ENCODE results near the gene NACC2.

The NACC2 gene

GRCh38 chr9:135978642-135979546, 116.2 kb downstream of the NACC2 start:
- peaks cover 0 to 10% (median 8%) of the 10 kb centered on the region in 4 donors for H3K4me1 ChIP-seq
- H3K36me3 ChIP-seq: no peaks in the 10 kb centered on the region
- no peak overlapping the region for H3K27ac ChIP-seq
- no peaks in the 10 kb centered on the region for H3K9me3 ChIP-seq
- no peak overlapping the region for H3K4me3 ChIP-seq
- DNase-seq: no peak
- intact Hi-C loops (cut with DNase I; ENCODE audit: low total_unique reads): no loop called here
- TF ChIP-seq, protein P1, sequence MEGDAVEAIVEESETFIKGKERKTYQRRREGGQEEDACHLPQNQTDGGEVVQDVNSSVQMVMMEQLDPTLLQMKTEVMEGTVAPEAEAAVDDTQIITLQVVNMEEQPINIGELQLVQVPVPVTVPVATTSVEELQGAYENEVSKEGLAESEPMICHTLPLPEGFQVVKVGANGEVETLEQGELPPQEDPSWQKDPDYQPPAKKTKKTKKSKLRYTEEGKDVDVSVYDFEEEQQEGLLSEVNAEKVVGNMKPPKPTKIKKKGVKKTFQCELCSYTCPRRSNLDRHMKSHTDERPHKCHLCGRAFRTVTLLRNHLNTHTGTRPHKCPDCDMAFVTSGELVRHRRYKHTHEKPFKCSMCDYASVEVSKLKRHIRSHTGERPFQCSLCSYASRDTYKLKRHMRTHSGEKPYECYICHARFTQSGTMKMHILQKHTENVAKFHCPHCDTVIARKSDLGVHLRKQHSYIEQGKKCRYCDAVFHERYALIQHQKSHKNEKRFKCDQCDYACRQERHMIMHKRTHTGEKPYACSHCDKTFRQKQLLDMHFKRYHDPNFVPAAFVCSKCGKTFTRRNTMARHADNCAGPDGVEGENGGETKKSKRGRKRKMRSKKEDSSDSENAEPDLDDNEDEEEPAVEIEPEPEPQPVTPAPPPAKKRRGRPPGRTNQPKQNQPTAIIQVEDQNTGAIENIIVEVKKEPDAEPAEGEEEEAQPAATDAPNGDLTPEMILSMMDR (IDR thresholded peaks at IDR 0.05): no peak
- H3K27me3 ChIP-seq: peaks cover 0 to 77% of the 10 kb centered on the region in 2 donors

- DNase-seq: no peak
- no peaks in the 10 kb centered on the region for H3K9me3 ChIP-seq
- intact Hi-C loops (cut with DNase I; ENCODE audit: low total_unique reads): no loop called here
- peaks cover 0 to 71% of the 10 kb centered on the region in 2 donors for H3K27me3 ChIP-seq
- H3K27ac ChIP-seq: no peak overlapping the region
- TF ChIP-seq, protein P1 (IDR thresholded peaks at IDR 0.05): no peak
- H3K4me1 ChIP-seq: peaks cover 0 to 10% (median 8%) of the 10 kb centered on the region in 4 donors
- no peak overlapping the region for H3K4me3 ChIP-seq
- H3K36me3 ChIP-seq: no peaks in the 10 kb centered on the region
Observed at GRCh38 chr9:135976944-135977343, 118.1 kb downstream of the NACC2 start.

GRCh38 chr9:135976531-135976930, 118.6 kb downstream of the NACC2 start:
- no peak for DNase-seq
- no peaks in the 10 kb centered on the region for H3K36me3 ChIP-seq
- H3K27ac ChIP-seq: no peak overlapping the region
- TF ChIP-seq, protein P1 (IDR thresholded peaks at IDR 0.05): no peak
- no peak overlapping the region for H3K4me3 ChIP-seq
- intact Hi-C loops (cut with DNase I; ENCODE audit: low total_unique reads): no loop called here
- peaks cover 0 to 75% of the 10 kb centered on the region in 2 donors for H3K27me3 ChIP-seq
- no peaks in the 10 kb centered on the region for H3K9me3 ChIP-seq
- peaks cover 0 to 10% (median 8%) of the 10 kb centered on the region in 4 donors for H3K4me1 ChIP-seq

- TF ChIP-seq, protein P1 (IDR thresholded peaks at IDR 0.05): no peak
- no peak overlapping the region for H3K4me3 ChIP-seq
- peaks cover 0 to 10% (median 8%) of the 10 kb centered on the region in 4 donors for H3K4me1 ChIP-seq
- H3K27me3 ChIP-seq: peaks cover 0 to 72% of the 10 kb centered on the region in 2 donors
- no peak for DNase-seq
- no peaks in the 10 kb centered on the region for H3K9me3 ChIP-seq
- H3K27ac ChIP-seq: no peak overlapping the region
- H3K36me3 ChIP-seq: no peaks in the 10 kb centered on the region
- intact Hi-C loops (cut with DNase I; ENCODE audit: low total_unique reads): no loop called here
Observed at GRCh38 chr9:135975834-135976233, 119.3 kb downstream of the NACC2 start.

DNA sequence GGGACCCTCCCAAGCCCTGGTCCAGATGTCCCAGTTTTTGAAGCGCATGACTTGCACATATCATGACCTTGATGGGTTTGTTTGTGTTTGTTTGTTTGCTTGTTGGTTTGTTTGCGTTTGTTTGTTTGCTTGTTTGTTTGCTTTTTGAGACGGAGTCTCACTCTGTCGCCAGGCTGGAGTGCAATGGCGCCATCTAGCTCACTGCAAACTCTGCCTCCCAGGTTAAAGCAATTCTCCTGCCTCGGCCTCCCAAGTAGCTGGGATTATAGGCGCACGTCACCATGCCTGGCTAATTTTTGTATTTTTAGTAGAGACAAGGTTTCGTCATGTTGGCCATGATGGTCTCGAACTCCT, 120.9 kb downstream of the NACC2 start:
- H3K27me3 ChIP-seq: peaks cover 0 to 59% of the 10 kb centered on the region in 2 donors
- H3K36me3 ChIP-seq: no peaks in the 10 kb centered on the region
- TF ChIP-seq, protein P1 (IDR thresholded peaks at IDR 0.05): no peak
- no peaks in the 10 kb centered on the region for H3K9me3 ChIP-seq
- H3K27ac ChIP-seq: no peak overlapping the region
- peaks cover 0 to 6% (median 4%) of the 10 kb centered on the region in 4 donors for H3K4me1 ChIP-seq
- no peak overlapping the region for H3K4me3 ChIP-seq
- intact Hi-C loops (cut with DNase I; ENCODE audit: low total_unique reads): no loop called here
- no peak for DNase-seq

All from tibial artery (tissue), 4 donors.